Neutrophil (primary cell): ENCODE measurements around the gene PSD2.

ENCODE experiments used
- H3K27ac ChIP-seq: fragments of 200-600 bp; sonication (generic); 2 replicates; pipeline ENCODE4 v1.5.1; 2016; ENCODE audit warnings: mild to moderate bottlenecking, moderate library complexity
- H3K27me3 ChIP-seq: fragments of 200-600 bp; sonication (generic); 2 replicates; pipeline ENCODE4 v1.6.0; 2016; ENCODE audit warnings: mild to moderate bottlenecking
- H3K36me3 ChIP-seq: fragments of 200-600 bp; sonication (generic); 2 replicates; pipeline ENCODE4 v1.5.1; 2017
- H3K4me1 ChIP-seq, 2 experiments: fragments of 200-600 bp in 1 of 2; sonication (generic) in 1 of 2; 1 replicate in 1 of 2; 2 replicates in 1 of 2; pipeline versions ENCODE4 v1.5.1 to v1.6.1; 2013 to 2016; ENCODE audit warnings: low read depth in 1 of 2, low read length in 1 of 2, mild to moderate bottlenecking in 1 of 2, moderate library complexity in 1 of 2; ENCODE audit not compliant: control insufficient read depth in 1 of 2, insufficient read depth in 1 of 2
- H3K4me3 ChIP-seq, 2 experiments: fragments of 200-600 bp in 1 of 2; sonication (generic) in 1 of 2; 1 replicate in 1 of 2; 2 replicates in 1 of 2; pipeline ENCODE4 v1.5.1; 2013 to 2016; ENCODE audit warnings: low read depth in 1 of 2, low read length in 1 of 2, mild to moderate bottlenecking in 1 of 2, moderate library complexity in 1 of 2
- H3K9me3 ChIP-seq: fragments of 200-600 bp; sonication (generic); 2 replicates; pipeline ENCODE4 v1.5.1; 2016
- CTCF ChIP-seq: fragments of 200-600 bp; sonication (generic); IDR thresholded peaks from 2 replicates; pipeline ENCODE4 v1.5.1; 2016; ENCODE audit warnings: antibody characterized with exemption

Gene PSD2

GRCh38 chr5:139784488-139784887 lies 11.1 kb upstream of the PSD2 start:
- H3K27ac ChIP-seq, result no peak overlapping the region
- H3K4me3 ChIP-seq, result no peak overlapping the region
- TF ChIP-seq CTCF, result no peak
- peaks cover 7 to 12% of the 10 kb centered on the region in 2 experiments for H3K4me1 ChIP-seq
- H3K36me3 ChIP-seq, result no peaks in the 10 kb centered on the region
- peaks cover 68% of the 10 kb centered on the region for H3K27me3 ChIP-seq
- no peaks in the 10 kb centered on the region for H3K9me3 ChIP-seq

GRCh38 chr5:139787257-139787567 lies 8.4 kb upstream of the PSD2 start:
- Histone ChIP-seq H3K27ac (no peak overlapping the region), H3K9me3 (no peaks in the 10 kb centered on the region), H3K4me1 (peaks cover 7 to 12% of the 10 kb centered on the region in 2 experiments), H3K36me3 (no peaks in the 10 kb centered on the region), H3K27me3 (peaks cover 83% of the 10 kb centered on the region), H3K4me3 (peak overlapping the region in 1 of 2 experiments; percentile 55)
- no peak for TF ChIP-seq CTCF

GRCh38 chr5:139787568-139788293 lies 7.9 kb upstream of the PSD2 start:
- Histone ChIP-seq H3K27ac (no peak overlapping the region), H3K27me3 (peaks cover 88% of the 10 kb centered on the region), H3K36me3 (no peaks in the 10 kb centered on the region), H3K9me3 (no peaks in the 10 kb centered on the region), H3K4me3 (peak overlapping the region; percentile 38 to 55), H3K4me1 (peaks cover 7 to 12% of the 10 kb centered on the region in 2 experiments)
- peak; percentile 86 for TF ChIP-seq CTCF

GRCh38 chr5:139788294-139788910 lies 7.2 kb upstream of the PSD2 start:
- H3K4me3 ChIP-seq, result peak overlapping the region in 1 of 2 experiments; percentile 55
- no peak overlapping the region for H3K27ac ChIP-seq
- H3K27me3 ChIP-seq, result peaks cover 95% of the 10 kb centered on the region
- H3K4me1 ChIP-seq, result peaks cover 7 to 12% of the 10 kb centered on the region in 2 experiments
- no peak for TF ChIP-seq CTCF
- H3K36me3 ChIP-seq, result no peaks in the 10 kb centered on the region
- H3K9me3 ChIP-seq, result no peaks in the 10 kb centered on the region

- H3K27ac ChIP-seq, result no peak overlapping the region
- H3K4me1 ChIP-seq, result peaks cover 7 to 12% of the 10 kb centered on the region in 2 experiments
- H3K27me3 ChIP-seq, result peaks cover 100% of the 10 kb centered on the region
- no peak overlapping the region for H3K4me3 ChIP-seq
- no peak for TF ChIP-seq CTCF
- H3K36me3 ChIP-seq, result no peaks in the 10 kb centered on the region
- H3K9me3 ChIP-seq, result no peaks in the 10 kb centered on the region
These were observed 6.3 kb upstream of the PSD2 start for GRCh38 chr5:139789116-139789844.
